Loucy (cell line): ENCODE measurements around the gene NOTO.

ENCODE experiments used
- EZH2phosphoT487 ChIP-seq: fragments of 200-600 bp; IDR thresholded peaks from 2 replicates; pipeline ENCODE4 v1.6.1; 2018; ENCODE audit warnings: antibody characterized with exemption, mild to moderate bottlenecking, moderate library complexity, borderline replicate concordance
- TF ChIP-seq, protein P1 (sequence below): fragments of 200-600 bp; sonication (generic); conservative IDR thresholded peaks from 2 replicates; pipeline ENCODE4 v1.5.1; 2014; ENCODE audit warnings: mild to moderate bottlenecking, antibody characterized with exemption, low read length

DNA sequence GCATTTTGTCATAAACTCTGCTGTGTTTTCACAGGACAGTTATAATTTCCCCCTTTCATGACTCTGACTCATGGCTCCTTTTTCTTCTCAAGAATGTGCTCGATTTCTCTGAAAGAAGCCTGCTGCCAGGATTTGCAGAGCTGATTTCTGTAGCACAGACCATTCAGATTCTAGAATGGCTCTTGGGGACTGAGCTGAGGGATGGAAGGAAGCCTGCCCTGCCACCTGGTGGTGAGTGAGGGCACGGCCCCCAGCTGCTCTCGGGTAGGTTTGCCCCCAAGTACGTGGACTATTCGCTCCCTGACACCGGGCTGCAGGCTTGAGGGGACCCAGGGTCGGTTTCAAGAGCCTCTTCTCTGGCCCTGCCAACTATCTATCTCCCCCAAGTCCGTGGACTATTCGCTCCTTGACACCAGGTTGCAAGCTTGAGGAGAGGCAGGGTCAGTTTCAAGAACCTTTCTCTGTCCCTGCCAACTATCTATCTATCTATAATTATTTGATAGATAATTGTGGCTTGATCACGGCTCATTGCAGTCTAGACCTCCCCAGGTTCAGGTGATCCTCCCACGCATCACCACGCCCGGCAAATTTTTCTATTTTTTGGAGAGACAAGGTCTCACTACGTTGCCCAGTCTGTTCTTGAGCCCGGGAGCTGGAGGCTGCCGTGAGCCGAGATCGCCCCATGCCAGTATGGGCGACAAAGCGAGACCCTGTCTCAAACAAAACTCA, 10.2 kb downstream of the NOTO start:
- TF ChIP-seq, protein P1, sequence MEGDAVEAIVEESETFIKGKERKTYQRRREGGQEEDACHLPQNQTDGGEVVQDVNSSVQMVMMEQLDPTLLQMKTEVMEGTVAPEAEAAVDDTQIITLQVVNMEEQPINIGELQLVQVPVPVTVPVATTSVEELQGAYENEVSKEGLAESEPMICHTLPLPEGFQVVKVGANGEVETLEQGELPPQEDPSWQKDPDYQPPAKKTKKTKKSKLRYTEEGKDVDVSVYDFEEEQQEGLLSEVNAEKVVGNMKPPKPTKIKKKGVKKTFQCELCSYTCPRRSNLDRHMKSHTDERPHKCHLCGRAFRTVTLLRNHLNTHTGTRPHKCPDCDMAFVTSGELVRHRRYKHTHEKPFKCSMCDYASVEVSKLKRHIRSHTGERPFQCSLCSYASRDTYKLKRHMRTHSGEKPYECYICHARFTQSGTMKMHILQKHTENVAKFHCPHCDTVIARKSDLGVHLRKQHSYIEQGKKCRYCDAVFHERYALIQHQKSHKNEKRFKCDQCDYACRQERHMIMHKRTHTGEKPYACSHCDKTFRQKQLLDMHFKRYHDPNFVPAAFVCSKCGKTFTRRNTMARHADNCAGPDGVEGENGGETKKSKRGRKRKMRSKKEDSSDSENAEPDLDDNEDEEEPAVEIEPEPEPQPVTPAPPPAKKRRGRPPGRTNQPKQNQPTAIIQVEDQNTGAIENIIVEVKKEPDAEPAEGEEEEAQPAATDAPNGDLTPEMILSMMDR = peak; percentile 92
- TF ChIP-seq EZH2phosphoT487 = no peak
